Astrocyte of the cerebellum (primary cell): ENCODE measurements around the gene TARBP1.
"Not testable (repeated sequence)": the region's sequence is repeated elsewhere in the genome, so short reads cannot be mapped to it uniquely, and the experiment has no call there.

ENCODE experiments used
- DNase-seq: peaks from one replicate; pipeline ENCODE4 v3.0.0-alpha.2; 2011; ENCODE audit warnings: low read depth
- H3K4me3 ChIP-seq: 2 replicates; pipeline ENCODE4 v1.5.1; 2011; ENCODE audit warnings: mild to moderate bottlenecking, low read depth, low read length, moderate library complexity
- in situ Hi-C: cut with HindIII; loops from 2 replicates; pipeline ENCODE4 v1.10.0; 2017; ENCODE audit warnings: low sequenced_read_pairs
- TF ChIP-seq, protein P1 (sequence below): IDR thresholded peaks from 2 replicates; pipeline ENCODE4 v1.5.1; 2012; ENCODE audit warnings: low read length, low read depth, moderate library complexity, mild to moderate bottlenecking; ENCODE audit errors: missing control alignments

Gene TARBP1

GRCh38 chr1:234362558-234362957 is 116.4 kb downstream of the TARBP1 start:
- no peak overlapping the region for H3K4me3 ChIP-seq
- in situ Hi-C loops = no loop called here
- DNase-seq = no peak
- TF ChIP-seq, protein P1, sequence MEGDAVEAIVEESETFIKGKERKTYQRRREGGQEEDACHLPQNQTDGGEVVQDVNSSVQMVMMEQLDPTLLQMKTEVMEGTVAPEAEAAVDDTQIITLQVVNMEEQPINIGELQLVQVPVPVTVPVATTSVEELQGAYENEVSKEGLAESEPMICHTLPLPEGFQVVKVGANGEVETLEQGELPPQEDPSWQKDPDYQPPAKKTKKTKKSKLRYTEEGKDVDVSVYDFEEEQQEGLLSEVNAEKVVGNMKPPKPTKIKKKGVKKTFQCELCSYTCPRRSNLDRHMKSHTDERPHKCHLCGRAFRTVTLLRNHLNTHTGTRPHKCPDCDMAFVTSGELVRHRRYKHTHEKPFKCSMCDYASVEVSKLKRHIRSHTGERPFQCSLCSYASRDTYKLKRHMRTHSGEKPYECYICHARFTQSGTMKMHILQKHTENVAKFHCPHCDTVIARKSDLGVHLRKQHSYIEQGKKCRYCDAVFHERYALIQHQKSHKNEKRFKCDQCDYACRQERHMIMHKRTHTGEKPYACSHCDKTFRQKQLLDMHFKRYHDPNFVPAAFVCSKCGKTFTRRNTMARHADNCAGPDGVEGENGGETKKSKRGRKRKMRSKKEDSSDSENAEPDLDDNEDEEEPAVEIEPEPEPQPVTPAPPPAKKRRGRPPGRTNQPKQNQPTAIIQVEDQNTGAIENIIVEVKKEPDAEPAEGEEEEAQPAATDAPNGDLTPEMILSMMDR = no peak

DNA sequence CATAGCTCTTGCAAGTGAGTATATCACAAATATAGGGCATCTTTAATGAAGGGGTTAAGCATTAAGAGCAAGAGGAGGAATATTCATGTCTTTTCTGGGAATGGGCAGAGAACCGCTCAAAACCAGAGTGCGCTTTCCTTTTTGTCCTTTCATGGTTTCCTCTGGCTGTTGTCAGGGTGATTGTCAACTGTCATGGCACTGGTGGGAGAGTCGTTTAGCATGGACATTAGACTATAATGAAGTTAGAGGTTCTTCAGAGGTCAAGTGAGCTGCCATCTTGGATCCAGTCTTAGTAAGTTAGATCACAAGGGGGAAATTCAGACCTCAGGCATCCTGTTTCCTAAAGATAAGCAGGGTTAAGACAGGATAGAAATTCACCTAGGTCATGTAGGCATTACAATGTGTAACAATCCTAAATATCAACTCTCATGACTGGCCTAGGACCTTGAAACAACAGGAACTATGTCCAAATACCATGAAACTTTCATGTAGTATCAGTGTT is 117.8 kb downstream of the TARBP1 start:
- H3K4me3 ChIP-seq = no peak overlapping the region
- TF ChIP-seq, protein P1 = no peak
- DNase-seq = no peak
- in situ Hi-C loops = no loop called here

DNA sequence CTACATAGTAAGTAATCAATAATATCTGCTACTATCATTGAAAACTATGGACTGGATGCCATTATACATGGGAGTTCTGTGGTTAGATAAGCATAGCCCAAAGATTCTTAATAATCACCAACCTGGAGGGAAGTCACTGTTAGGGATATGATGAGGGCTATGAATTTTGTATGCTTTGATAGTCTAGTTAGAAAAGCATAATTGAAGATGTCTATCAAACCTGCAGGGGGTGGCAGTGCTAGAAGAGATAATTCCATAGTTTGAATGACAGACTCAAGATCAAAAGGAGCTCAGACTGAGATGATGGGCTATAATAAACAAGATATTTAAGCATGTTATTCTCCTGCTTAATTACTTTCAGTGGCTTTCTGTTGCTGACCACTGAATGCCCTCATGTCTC is 121.1 kb downstream of the TARBP1 start:
- no peak for DNase-seq
- H3K4me3 ChIP-seq = no peak overlapping the region
- TF ChIP-seq, protein P1 = no peak
- in situ Hi-C loops = no loop called here

DNA sequence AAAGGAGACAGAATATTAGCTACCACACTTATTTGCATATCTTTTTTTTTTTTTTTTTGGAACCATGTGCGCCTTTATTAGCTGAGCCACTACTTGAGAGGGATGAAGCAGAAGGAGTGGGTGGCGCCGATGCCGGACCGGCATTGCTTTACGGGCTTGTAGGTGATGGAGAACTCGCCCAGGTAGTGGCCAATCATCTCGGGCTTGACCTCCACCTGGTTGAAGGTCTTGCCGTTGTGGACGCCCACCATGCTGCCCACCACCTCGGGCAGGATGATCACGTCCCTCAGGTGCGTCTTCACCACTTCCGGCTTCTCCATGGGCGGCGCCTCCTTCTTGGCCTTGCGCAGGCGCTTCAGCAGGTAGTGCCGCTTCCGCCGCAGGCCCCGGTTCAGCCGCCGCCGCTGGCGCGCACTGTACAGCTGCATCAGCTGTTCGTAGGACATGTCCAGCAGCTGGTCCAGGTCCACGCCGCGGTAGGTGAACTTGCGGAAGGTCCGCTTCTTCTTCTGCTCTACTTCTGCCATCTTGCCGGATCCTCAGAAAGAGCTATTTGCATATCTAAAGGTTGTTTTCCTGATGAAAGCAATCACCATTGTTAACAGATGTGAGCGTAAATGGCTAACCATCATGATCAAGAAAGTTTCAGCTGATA is 122.2 kb downstream of the TARBP1 start:
- H3K4me3 ChIP-seq = peak overlapping the region; percentile 17
- DNase-seq, in situ Hi-C loops: not testable (repeated sequence)

GRCh38 chr1:234355782-234356510 is 123.0 kb downstream of the TARBP1 start:
- H3K4me3 ChIP-seq = no peak overlapping the region
- TF ChIP-seq, protein P1 = no peak

DNA sequence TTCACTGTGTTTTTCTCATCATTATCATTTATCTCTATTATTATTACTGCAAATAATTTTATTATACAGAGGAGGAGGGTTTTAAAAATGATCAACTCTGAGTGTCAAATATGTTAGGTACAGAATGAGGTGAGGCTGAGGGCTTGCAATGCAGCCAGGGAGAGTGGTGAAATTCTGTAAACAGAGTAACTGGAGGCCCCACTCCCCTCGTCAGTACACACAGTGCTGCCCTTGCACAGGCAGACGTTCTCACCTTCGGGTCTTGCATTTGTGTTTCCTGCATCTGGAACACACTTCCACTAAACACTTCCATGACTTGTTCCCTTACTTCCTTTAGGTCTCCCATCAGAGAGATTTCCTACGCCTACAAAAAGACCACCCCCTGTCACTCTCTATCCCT is 130.0 kb downstream of the TARBP1 start:
- TF ChIP-seq, protein P1 = no peak
- H3K4me3 ChIP-seq = no peak overlapping the region
- in situ Hi-C loops = no loop called here
- no peak for DNase-seq

More at GRCh38 chr1:234355782-234356510, 123.0 kb downstream of the TARBP1 start:
- in situ Hi-C loops = no loop called here
- no peak for DNase-seq

DNA sequence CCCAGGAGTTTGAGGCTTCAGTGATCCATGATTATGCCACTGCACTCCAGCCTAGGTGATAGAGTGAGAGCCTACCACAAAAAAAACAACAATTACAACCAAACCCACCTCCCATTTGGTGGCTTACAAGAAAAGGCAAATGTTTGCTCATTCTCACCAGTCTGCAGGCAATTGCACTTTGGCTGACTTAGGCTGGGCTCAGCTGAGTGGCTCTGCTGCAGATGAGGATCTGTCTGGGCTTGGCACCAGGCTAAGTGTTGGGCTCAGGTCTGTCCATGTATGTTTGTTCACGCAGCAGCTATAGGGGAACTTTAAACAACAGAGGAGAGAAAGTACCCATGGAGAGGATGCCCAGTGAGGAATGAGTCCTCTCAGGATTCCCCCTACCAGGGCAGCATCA is 133.7 kb downstream of the TARBP1 start:
- TF ChIP-seq, protein P1 = no peak
- in situ Hi-C loops = no loop called here
- no peak for DNase-seq
- no peak overlapping the region for H3K4me3 ChIP-seq
